ENCODE measurements around the gene AGT.

AGT gene

GRCh38 chr1:230713138-230713537 lies 784 bp downstream of the AGT start:
- Histone ChIP-seq H3K36me3 (ENCODE audit: insufficient read depth, low read length) (no peaks in the 10 kb centered on the region), H3K27ac (ENCODE audit: low read depth, low read length, poor library complexity, severe bottlenecking) (no peak overlapping the region), H3K4me2 (ENCODE audit: low read length) (no peak overlapping the region), H3K27me3 (ENCODE audit: insufficient read depth, low read length) (no peaks in the 10 kb centered on the region; the same call in 1 of the 2 replicates), H3K9ac (ENCODE audit: low read length) (no peak overlapping the region), H4K20me1 (ENCODE audit: insufficient read depth, low read length) (no peaks in the 10 kb centered on the region), H3K9me3 (ENCODE audit: low read length) (no peaks in the 10 kb centered on the region), H3F3A (ENCODE audit: insufficient read depth, low read length) (no peaks in the 10 kb centered on the region), H3K4me3 (ENCODE audit: low read depth, low read length, poor library complexity, severe bottlenecking) (no peak overlapping the region), H2AFZ (ENCODE audit: low read length) (no peak overlapping the region), H3K79me2 (ENCODE audit: insufficient read depth, low read length) (no peaks in the 10 kb centered on the region), H3K4me1 (ENCODE audit: insufficient read depth, low read length, severe bottlenecking) (no peaks in the 10 kb centered on the region), H3K9me2 (ENCODE audit: low read depth, low read length) (no peaks in the 10 kb centered on the region)
- TF ChIP-seq EZH2 (IDR thresholded peaks at IDR 0.05; ENCODE audit: borderline replicate concordance, low read length) (no peak), CTCF (IDR thresholded peaks at IDR 0.05; ENCODE audit: low read length) (no peak)

GRCh38 chr1:230712470-230712942 lies 1.4 kb downstream of the AGT start:
- Histone ChIP-seq H3K27ac (ENCODE audit: low read depth, low read length, poor library complexity, severe bottlenecking) (no peak overlapping the region), H2AFZ (ENCODE audit: low read length) (no peak overlapping the region), H4K20me1 (ENCODE audit: insufficient read depth, low read length) (no peaks in the 10 kb centered on the region), H3K79me2 (ENCODE audit: insufficient read depth, low read length) (no peaks in the 10 kb centered on the region), H3K4me1 (ENCODE audit: insufficient read depth, low read length, severe bottlenecking) (no peaks in the 10 kb centered on the region), H3F3A (ENCODE audit: insufficient read depth, low read length) (no peaks in the 10 kb centered on the region), H3K36me3 (ENCODE audit: insufficient read depth, low read length) (no peaks in the 10 kb centered on the region), H3K4me2 (ENCODE audit: low read length) (no peak overlapping the region), H3K9me2 (ENCODE audit: low read depth, low read length) (no peaks in the 10 kb centered on the region), H3K9ac (ENCODE audit: low read length) (no peak overlapping the region), H3K4me3 (ENCODE audit: low read depth, low read length, poor library complexity, severe bottlenecking) (no peak overlapping the region), H3K9me3 (ENCODE audit: low read length) (no peaks in the 10 kb centered on the region), H3K27me3 (ENCODE audit: insufficient read depth, low read length) (no peaks in the 10 kb centered on the region; the same call in 1 of the 2 replicates)
- TF ChIP-seq CTCF (IDR thresholded peaks at IDR 0.05; ENCODE audit: low read length) (no peak), EZH2 (IDR thresholded peaks at IDR 0.05; ENCODE audit: borderline replicate concordance, low read length) (no peak)

GRCh38 chr1:230711245-230711644 lies 2.7 kb downstream of the AGT start:
- no peaks in the 10 kb centered on the region for H3K79me2 ChIP-seq (ENCODE audit: insufficient read depth, low read length)
- no peaks in the 10 kb centered on the region for H3K9me2 ChIP-seq (ENCODE audit: low read depth, low read length)
- H3K9me3 ChIP-seq (ENCODE audit: low read length): no peaks in the 10 kb centered on the region
- no peak overlapping the region for H2AFZ ChIP-seq (ENCODE audit: low read length)
- no peak overlapping the region for H3K27ac ChIP-seq (ENCODE audit: low read depth, low read length, poor library complexity, severe bottlenecking)
- no peaks in the 10 kb centered on the region for H3K36me3 ChIP-seq (ENCODE audit: insufficient read depth, low read length)
- H3K4me1 ChIP-seq (ENCODE audit: insufficient read depth, low read length, severe bottlenecking): no peaks in the 10 kb centered on the region
- H4K20me1 ChIP-seq (ENCODE audit: insufficient read depth, low read length): no peaks in the 10 kb centered on the region
- no peak for TF ChIP-seq EZH2 (IDR thresholded peaks at IDR 0.05; ENCODE audit: borderline replicate concordance, low read length)
- TF ChIP-seq CTCF (IDR thresholded peaks at IDR 0.05; ENCODE audit: low read length): no peak
- H3K9ac ChIP-seq (ENCODE audit: low read length): no peak overlapping the region
- H3K27me3 ChIP-seq (ENCODE audit: insufficient read depth, low read length): no peaks in the 10 kb centered on the region; the same call in 1 of the 2 replicates
- no peaks in the 10 kb centered on the region for H3F3A ChIP-seq (ENCODE audit: insufficient read depth, low read length)
- no peak overlapping the region for H3K4me3 ChIP-seq (ENCODE audit: low read depth, low read length, poor library complexity, severe bottlenecking)
- no peak overlapping the region for H3K4me2 ChIP-seq (ENCODE audit: low read length)
